Stimulated activated CD8-positive, alpha-beta memory T cell treated with anti-CD3 and anti-CD28 coated beads, Interleukin-2, amount 100 ng/mL, for 48 hours (primary cell): ENCODE measurements around the gene LYSMD3.
"Not testable (repeated sequence)": the region's sequence is repeated elsewhere in the genome, so short reads cannot be mapped to it uniquely, and the experiment has no call there.

Experiments used
- DNase-seq, 2 donors: peaks; one replicate each; pipeline ENCODE4 v3.0.0-alpha.2; 2020; ENCODE audit warnings: low read depth in 2 of 2

Gene LYSMD3

GRCh38 chr5:90529194-90529938 lies at the start of gene LYSMD3:
LYSMD3 (minus strand) TSS chr5:90529584; CDS start chr5:90525289, 4,295 bp downstream.
- peak; percentile 90 to 93 for DNase-seq

GRCh38 chr5:90576566-90576965 lies 47.2 kb upstream of the LYSMD3 start:
- not testable (repeated sequence) for DNase-seq

- DNase-seq, result no peak
Observed at GRCh38 chr5:90575712-90576111, 46.3 kb upstream of the LYSMD3 start.

- DNase-seq, result no peak
Observed at GRCh38 chr5:90571147-90571773, 41.9 kb upstream of the LYSMD3 start.

- no peak for DNase-seq
Observed at GRCh38 chr5:90570034-90570433, 40.6 kb upstream of the LYSMD3 start.

GRCh38 chr5:90569084-90569483 lies 39.7 kb upstream of the LYSMD3 start:
- DNase-seq, result no peak

- DNase-seq, result no peak
Observed at GRCh38 chr5:90565491-90565890, 36.1 kb upstream of the LYSMD3 start.

- no peak for DNase-seq
Observed at GRCh38 chr5:90563108-90563507, 33.7 kb upstream of the LYSMD3 start.

- no peak for DNase-seq
Observed at GRCh38 chr5:90562341-90562740, 33.0 kb upstream of the LYSMD3 start.

- no peak for DNase-seq
Observed at GRCh38 chr5:90561766-90562165, 32.4 kb upstream of the LYSMD3 start.

- DNase-seq, result no peak
Observed at GRCh38 chr5:90560771-90561170, 31.4 kb upstream of the LYSMD3 start.

- DNase-seq, result no peak
Observed at GRCh38 chr5:90558344-90559192, 29.2 kb upstream of the LYSMD3 start, which contains the start of gene ADGRV1. ADGRV1 (plus strand) TSS chr5:90558797; CDS start chr5:90558896, 99 bp downstream.

- DNase-seq, result no peak
Observed at GRCh38 chr5:90557871-90558270, 28.5 kb upstream of the LYSMD3 start.

- no peak for DNase-seq
Observed at GRCh38 chr5:90557391-90557790, 28.0 kb upstream of the LYSMD3 start.

- DNase-seq, result no peak
Observed at GRCh38 chr5:90555666-90556065, 26.3 kb upstream of the LYSMD3 start.

GRCh38 chr5:90554358-90555006 lies 25.1 kb upstream of the LYSMD3 start:
- no peak for DNase-seq

- DNase-seq, result no peak
Observed at GRCh38 chr5:90553711-90554110, 24.3 kb upstream of the LYSMD3 start.

- DNase-seq, result no peak
Observed at GRCh38 chr5:90551376-90551775, 22.0 kb upstream of the LYSMD3 start.

- DNase-seq, result no peak
Observed at GRCh38 chr5:90550963-90551362, 21.6 kb upstream of the LYSMD3 start.

- DNase-seq, result no peak
Observed at GRCh38 chr5:90549729-90550275, 20.4 kb upstream of the LYSMD3 start.

GRCh38 chr5:90549223-90549622 lies 19.8 kb upstream of the LYSMD3 start:
- no peak for DNase-seq
